Loucy (cell line): ENCODE results near the gene CEP131.

Experiments used
- H2AFZ ChIP-seq: fragments of 200-600 bp; sonication (generic); 2 replicates; pipeline ENCODE4 v1.6.0; 2016; ENCODE audit warnings: antibody characterized with exemption, mild to moderate bottlenecking, low read length, moderate library complexity
- H3F3A ChIP-seq: fragments of 200-600 bp; 2 replicates; pipeline ENCODE4 v1.6.0; 2016; ENCODE audit warnings: antibody characterized with exemption, low read depth, mild to moderate bottlenecking
- H3K27me3 ChIP-seq: fragments of 200-600 bp; sonication (generic); 2 replicates; pipeline ENCODE4 v1.6.1; 2014; ENCODE audit warnings: low read length, mild to moderate bottlenecking; ENCODE audit not compliant: insufficient read depth, poor library complexity, severe bottlenecking
- H3K36me3 ChIP-seq: fragments of 200-600 bp; sonication (generic); 2 replicates; pipeline ENCODE4 v1.6.1; 2016; ENCODE audit warnings: low read length; ENCODE audit not compliant: insufficient read depth
- H3K4me1 ChIP-seq: fragments of 200-600 bp; sonication (generic); 2 replicates; pipeline ENCODE4 v1.5.1; 2014; ENCODE audit warnings: low read length, mild to moderate bottlenecking; ENCODE audit not compliant: insufficient read depth, poor library complexity, severe bottlenecking
- H3K4me2 ChIP-seq: fragments of 200-600 bp; sonication (generic); 2 replicates; pipeline ENCODE4 v1.6.0; 2014; ENCODE audit warnings: antibody characterized with exemption, low read length, low read depth, mild to moderate bottlenecking; ENCODE audit not compliant: poor library complexity, severe bottlenecking
- H3K4me3 ChIP-seq: fragments of 200-600 bp; sonication (generic); 2 replicates; pipeline ENCODE4 v1.5.1; 2014; ENCODE audit warnings: low read length, mild to moderate bottlenecking, mixed read lengths; ENCODE audit not compliant: poor library complexity, severe bottlenecking
- H3K79me2 ChIP-seq: fragments of 200-600 bp; sonication (generic); 2 replicates; pipeline ENCODE4 v1.6.1; 2014; ENCODE audit warnings: low read length; ENCODE audit not compliant: insufficient read depth
- H3K9ac ChIP-seq: fragments of 200-600 bp; sonication (generic); 2 replicates; pipeline ENCODE4 v1.6.0; 2014; ENCODE audit warnings: mild to moderate bottlenecking, low read depth, low read length, moderate library complexity; ENCODE audit not compliant: poor library complexity, severe bottlenecking
- H3K9me2 ChIP-seq: fragments of 200-600 bp; sonication (generic); replicated peaks from 2 replicates; pipeline ENCODE4 v1.6.1; 2016; ENCODE audit warnings: low read depth, low read length, mixed read lengths
- H3K9me3 ChIP-seq: fragments of 200-600 bp; sonication (generic); 2 replicates; pipeline ENCODE4 v1.6.1; 2014; ENCODE audit warnings: mild to moderate bottlenecking, antibody characterized with exemption, low read length, low read depth; ENCODE audit not compliant: insufficient read depth
- H4K20me1 ChIP-seq: fragments of 200-600 bp; sonication (generic); 2 replicates; pipeline ENCODE4 v1.6.0; 2014; ENCODE audit warnings: antibody characterized with exemption, low read length, mild to moderate bottlenecking; ENCODE audit not compliant: insufficient read depth, poor library complexity, severe bottlenecking
- CTCF ChIP-seq: fragments of 200-600 bp; sonication (generic); conservative IDR thresholded peaks from 2 replicates; pipeline ENCODE4 v1.5.1; 2014; ENCODE audit warnings: mild to moderate bottlenecking, antibody characterized with exemption, low read length
- EZH2phosphoT487 ChIP-seq: fragments of 200-600 bp; IDR thresholded peaks from 2 replicates; pipeline ENCODE4 v1.6.1; 2018; ENCODE audit warnings: antibody characterized with exemption, mild to moderate bottlenecking, moderate library complexity, borderline replicate concordance

CEP131 gene

DNA sequence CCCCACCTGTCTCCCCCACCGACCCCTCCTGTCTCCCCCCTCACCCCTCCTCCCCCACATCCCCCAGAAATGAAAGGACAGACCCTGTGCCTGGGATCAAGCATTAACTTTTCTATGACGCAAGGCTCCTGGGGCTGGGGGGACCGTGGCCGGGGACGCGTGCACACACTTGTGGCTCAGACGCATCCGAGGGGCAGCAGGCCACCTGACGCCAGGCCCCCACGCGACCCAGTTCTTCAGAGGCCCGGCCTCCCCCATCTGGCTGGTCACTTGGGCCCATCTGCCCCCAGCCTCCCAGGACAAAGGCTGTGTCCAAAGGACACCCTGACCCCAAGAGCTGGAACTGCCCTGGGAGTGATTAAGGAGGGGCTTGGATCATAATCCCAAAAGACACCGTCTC, 71.5 kb downstream of the CEP131 start:
- no peaks in the 10 kb centered on the region for H3K36me3 ChIP-seq
- TF ChIP-seq EZH2phosphoT487 (no peak), CTCF (no peak)
- no peaks in the 10 kb centered on the region for H3K79me2 ChIP-seq
- no peak overlapping the region for H3K4me3 ChIP-seq
- no peaks in the 10 kb centered on the region for H3K9me3 ChIP-seq
- H3K27me3 ChIP-seq = no peaks in the 10 kb centered on the region
- no peak overlapping the region for H3K9ac ChIP-seq
- no peaks in the 10 kb centered on the region for H3K4me1 ChIP-seq
- H3K4me2 ChIP-seq = no peak overlapping the region
- no peaks in the 10 kb centered on the region for H4K20me1 ChIP-seq
- H3K9me2 ChIP-seq = no peaks in the 10 kb centered on the region
- no peak overlapping the region for H2AFZ ChIP-seq
- H3F3A ChIP-seq = no peaks in the 10 kb centered on the region

DNA sequence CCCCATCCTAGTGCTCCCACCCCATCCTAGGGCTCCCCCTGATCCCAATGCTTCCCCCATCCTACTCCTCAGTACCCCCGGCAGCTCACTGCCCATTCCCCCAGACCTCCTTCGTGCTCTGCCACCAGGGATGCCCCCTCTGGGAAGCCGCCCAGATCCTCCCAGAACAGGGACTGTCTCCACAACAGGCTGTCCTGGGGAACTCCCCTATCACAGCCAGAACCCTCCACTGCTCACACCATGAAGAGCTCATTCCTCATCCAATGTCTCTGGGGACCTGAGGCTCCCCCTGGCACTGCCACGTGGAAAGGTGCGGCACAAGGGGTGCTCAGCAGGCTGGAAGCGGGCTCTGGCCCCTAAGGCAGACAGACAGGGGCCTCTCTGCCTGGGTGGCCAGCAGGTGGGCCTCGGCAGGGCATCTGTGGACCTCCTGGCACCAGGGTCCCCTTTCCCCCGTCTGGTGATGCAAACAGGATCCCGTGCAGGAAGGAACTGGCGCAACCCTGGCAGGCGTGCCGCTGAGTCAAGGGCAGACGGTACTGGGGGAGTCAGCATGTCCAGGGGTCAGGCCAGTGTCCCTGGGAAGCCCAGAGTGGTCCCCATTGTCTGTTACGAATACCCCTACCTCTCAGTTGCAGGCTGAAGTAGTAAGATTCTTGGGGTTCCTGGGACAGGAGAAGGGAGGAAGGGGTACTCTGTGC, 72.2 kb downstream of the CEP131 start:
- Histone ChIP-seq H3K9ac (no peak overlapping the region), H3K79me2 (no peaks in the 10 kb centered on the region), H3F3A (no peaks in the 10 kb centered on the region), H3K36me3 (no peaks in the 10 kb centered on the region), H4K20me1 (no peaks in the 10 kb centered on the region), H3K4me3 (no peak overlapping the region), H3K4me2 (no peak overlapping the region), H3K9me2 (no peaks in the 10 kb centered on the region), H3K27me3 (no peaks in the 10 kb centered on the region), H3K4me1 (no peaks in the 10 kb centered on the region), H2AFZ (no peak overlapping the region), H3K9me3 (no peaks in the 10 kb centered on the region)
- TF ChIP-seq CTCF = no peak
- no peak for TF ChIP-seq EZH2phosphoT487

DNA sequence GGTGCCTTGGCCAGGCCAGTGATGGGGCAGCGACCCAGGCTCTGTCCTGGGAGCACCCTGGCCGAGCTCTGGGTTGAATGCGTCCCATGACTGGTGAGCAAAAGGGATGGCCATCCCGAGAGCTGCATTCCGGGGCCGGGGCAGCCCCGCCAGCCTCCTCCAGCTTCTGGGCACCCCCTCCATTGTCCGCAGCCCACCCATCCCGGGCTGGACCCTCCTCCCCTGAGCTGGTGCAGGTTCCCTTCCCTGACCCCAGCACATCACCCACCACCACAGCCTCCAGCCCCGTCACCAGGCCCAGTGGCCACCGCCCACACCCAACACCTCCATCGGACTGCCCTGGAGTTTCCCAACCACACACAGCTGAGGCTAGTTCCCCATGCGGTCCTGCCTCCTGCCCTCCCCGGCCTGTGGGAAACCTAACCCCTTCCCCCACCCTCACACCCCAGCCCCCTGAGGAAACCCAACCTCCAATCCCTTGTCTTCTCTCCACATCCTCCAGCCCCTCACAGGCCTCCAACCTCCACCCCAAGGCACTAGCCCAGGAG, 73.7 kb downstream of the CEP131 start:
- H2AFZ ChIP-seq = no peak overlapping the region
- H3K4me1 ChIP-seq = no peaks in the 10 kb centered on the region
- no peak overlapping the region for H3K4me2 ChIP-seq
- H3K9ac ChIP-seq = no peak overlapping the region
- no peaks in the 10 kb centered on the region for H3K9me3 ChIP-seq
- TF ChIP-seq EZH2phosphoT487 (no peak), CTCF (no peak)
- H3K36me3 ChIP-seq = no peaks in the 10 kb centered on the region
- no peaks in the 10 kb centered on the region for H3K27me3 ChIP-seq
- H3K4me3 ChIP-seq = no peak overlapping the region
- H3F3A ChIP-seq = no peaks in the 10 kb centered on the region
- H3K79me2 ChIP-seq = no peaks in the 10 kb centered on the region
- H4K20me1 ChIP-seq = no peaks in the 10 kb centered on the region
- no peaks in the 10 kb centered on the region for H3K9me2 ChIP-seq
